ENCODE measurements around the gene ACAT2. TPM values are rescaled to one million over a fixed set of nuclear protein-coding genes. Genes with fewer than 3 reads are reported as not detected.

The ACAT2 gene
- total and polyA plus RNA-seq, 9 donors, result 7.2 to 113 (median 20.3) TPM

GRCh38 chr6:159769470-159769869 lies 7.6 kb downstream of the ACAT2 start:
- Histone ChIP-seq H3K27me3 (no peaks in the 10 kb centered on the region), H3K9me3 (no peaks in the 10 kb centered on the region), H3K4me3 (no peak overlapping the region), H3K36me3 (no peaks in the 10 kb centered on the region), H3K4me1 (ENCODE audit: insufficient read depth) (no peaks in the 10 kb centered on the region), H3K27ac (no peak overlapping the region)
- TF ChIP-seq EP300 (IDR thresholded peaks at IDR 0.05) (no peak), CTCF (IDR thresholded peaks at IDR 0.05) (no peak), POLR2A (IDR thresholded peaks at IDR 0.05) (no peak)
- DNase-seq, result no peak
- intact Hi-C loops (cut with DNase I), result no loop called here

GRCh38 chr6:159772196-159772595 lies 10.4 kb downstream of the ACAT2 start:
- no peaks in the 10 kb centered on the region for H3K36me3 ChIP-seq

GRCh38 chr6:159777240-159777904 lies 15.5 kb downstream of the ACAT2 start:
- Histone ChIP-seq H3K27ac (no peak overlapping the region), H3K4me3 (no peak overlapping the region), H3K9me3 (no peaks in the 10 kb centered on the region), H3K36me3 (no peaks in the 10 kb centered on the region), H3K27me3 (no peaks in the 10 kb centered on the region), H3K4me1 (ENCODE audit: insufficient read depth) (no peaks in the 10 kb centered on the region)
- no peak for DNase-seq
- TF ChIP-seq EP300 (IDR thresholded peaks at IDR 0.05), result no peak
- intact Hi-C loops (cut with DNase I), result no loop called here
- 76 to 79% (median 78%) methylated on average over 7 of the region's 7 CpGs for WGBS, 3 donors

More at GRCh38 chr6:159772196-159772595, 10.4 kb downstream of the ACAT2 start:
- H3K27me3 ChIP-seq, result no peaks in the 10 kb centered on the region
- no peaks in the 10 kb centered on the region for H3K4me1 ChIP-seq (ENCODE audit: insufficient read depth)
- 51 to 56% (median 51%) methylated on average over 1 of the region's 1 CpG for WGBS, 3 donors
- no peak for DNase-seq
- H3K4me3 ChIP-seq, result no peak overlapping the region
- intact Hi-C loops (cut with DNase I), result no loop called here
- H3K27ac ChIP-seq, result no peak overlapping the region
- TF ChIP-seq CTCF (IDR thresholded peaks at IDR 0.05) (no peak), EP300 (IDR thresholded peaks at IDR 0.05) (no peak), POLR2A (IDR thresholded peaks at IDR 0.05) (no peak)
- no peaks in the 10 kb centered on the region for H3K9me3 ChIP-seq

GRCh38 chr6:159778131-159778530 lies 16.3 kb downstream of the ACAT2 start:
- DNase-seq, result no peak
- Histone ChIP-seq H3K27me3 (no peaks in the 10 kb centered on the region), H3K36me3 (no peaks in the 10 kb centered on the region), H3K9me3 (no peaks in the 10 kb centered on the region), H3K27ac (no peak overlapping the region), H3K4me3 (no peak overlapping the region), H3K4me1 (ENCODE audit: insufficient read depth) (peaks cover 1% of the 10 kb centered on the region)
- intact Hi-C loops (cut with DNase I), result no loop called here
- 26 to 47% (median 29%) methylated on average over 1 of the region's 1 CpG for WGBS, 3 donors
- TF ChIP-seq CTCF (IDR thresholded peaks at IDR 0.05), result no peak
- no peak for TF ChIP-seq POLR2A (IDR thresholded peaks at IDR 0.05)
- no peak for TF ChIP-seq EP300 (IDR thresholded peaks at IDR 0.05)

- Histone ChIP-seq H3K27ac (no peak overlapping the region), H3K4me3 (no peak overlapping the region), H3K27me3 (no peaks in the 10 kb centered on the region), H3K36me3 (no peaks in the 10 kb centered on the region), H3K4me1 (ENCODE audit: insufficient read depth) (peaks cover 1% of the 10 kb centered on the region), H3K9me3 (no peaks in the 10 kb centered on the region)
- WGBS, 3 donors, result 47 to 54% (median 48%) methylated on average over 3 of the region's 3 CpGs
- no peak for DNase-seq
- no peak for TF ChIP-seq EP300 (IDR thresholded peaks at IDR 0.05)
- no peak for TF ChIP-seq CTCF (IDR thresholded peaks at IDR 0.05)
- TF ChIP-seq POLR2A (IDR thresholded peaks at IDR 0.05), result no peak
- intact Hi-C loops (cut with DNase I), result no loop called here
Observed at GRCh38 chr6:159778542-159779103, 16.8 kb downstream of the ACAT2 start.
